OCI-LY1 (cell line): Measurements from ENCODE around the gene KCNA4.

ENCODE experiments used
- H2AFZ ChIP-seq: fragments of 200-600 bp; sonication (generic), shearing (Covaris generic); 2 replicates; pipeline ENCODE4 v1.6.0; 2014; ENCODE audit warnings: antibody characterized with exemption, mild to moderate bottlenecking, low read length
- H3F3A ChIP-seq: fragments of 200-600 bp; sonication (generic), shearing (Covaris generic); 2 replicates; pipeline ENCODE4 v1.6.0; 2014; ENCODE audit warnings: mild to moderate bottlenecking, antibody characterized with exemption, low read length, moderate library complexity; ENCODE audit not compliant: insufficient read depth
- H3K27ac ChIP-seq: fragments of 200-600 bp; sonication (generic); 2 replicates; pipeline ENCODE4 v1.5.1; 2014; ENCODE audit warnings: low read length, mixed run types, mild to moderate bottlenecking, low read depth; ENCODE audit not compliant: poor library complexity, severe bottlenecking
- H3K27me3 ChIP-seq: fragments of 200-600 bp; sonication (generic); 2 replicates; pipeline ENCODE4 v1.6.0; 2014; ENCODE audit warnings: antibody characterized with exemption, mild to moderate bottlenecking, low read length, moderate library complexity; ENCODE audit not compliant: insufficient read depth
- H3K36me3 ChIP-seq: fragments of 200-600 bp; sonication (generic); 2 replicates; pipeline ENCODE4 v1.6.1; 2014; ENCODE audit warnings: mild to moderate bottlenecking, antibody characterized with exemption, low read length, moderate library complexity, mixed read lengths; ENCODE audit not compliant: insufficient read depth
- H3K4me1 ChIP-seq: fragments of 200-600 bp; sonication (generic); 2 replicates; pipeline ENCODE4 v1.5.1; 2014; ENCODE audit warnings: mild to moderate bottlenecking, low read length, moderate library complexity; ENCODE audit not compliant: insufficient read depth, severe bottlenecking
- H3K4me2 ChIP-seq: fragments of 200-600 bp; sonication (generic), shearing (Covaris generic); 2 replicates; pipeline ENCODE4 v1.6.1; 2014; ENCODE audit warnings: low read length
- H3K4me3 ChIP-seq: fragments of 200-600 bp; sonication (generic); 2 replicates; pipeline ENCODE4 v1.5.1; 2014; ENCODE audit warnings: low read length, low read depth, mild to moderate bottlenecking, mixed read lengths; ENCODE audit not compliant: poor library complexity, severe bottlenecking
- H3K79me2 ChIP-seq: fragments of 200-600 bp; shearing (Covaris generic); 2 replicates; pipeline ENCODE4 v1.6.1; 2016; ENCODE audit warnings: mixed run types, low read length, mixed read lengths; ENCODE audit not compliant: insufficient read depth
- H3K9ac ChIP-seq: fragments of 200-600 bp; sonication (generic), shearing (Covaris generic); 2 replicates; pipeline ENCODE4 v1.6.1; 2014; ENCODE audit warnings: mild to moderate bottlenecking, low read length, mixed read lengths
- H3K9me2 ChIP-seq: fragments of 200-600 bp; sonication (generic), shearing (Covaris generic); 2 replicates; pipeline ENCODE4 v1.6.1; 2014; ENCODE audit warnings: low read depth, mild to moderate bottlenecking, low read length, mixed read lengths
- H3K9me3 ChIP-seq: fragments of 200-600 bp; shearing (Covaris generic); 2 replicates; pipeline ENCODE4 v1.6.1; 2014; ENCODE audit warnings: low read length, mixed read lengths
- H4K20me1 ChIP-seq: fragments of 200-600 bp; sonication (generic), shearing (Covaris generic); 2 replicates; pipeline ENCODE4 v1.6.0; 2016; ENCODE audit warnings: mild to moderate bottlenecking, low read length; ENCODE audit not compliant: insufficient read depth
- EZH2 ChIP-seq: fragments of 200-600 bp; sonication (generic), shearing (Covaris generic); IDR thresholded peaks from 2 replicates; pipeline ENCODE4 v1.8.0; 2017; ENCODE audit warnings: borderline replicate concordance, mixed run types, mild to moderate bottlenecking, antibody characterized with exemption, low read length, moderate library complexity, mixed read lengths
- TF ChIP-seq, protein P1 (sequence below): fragments of 200-600 bp; sonication (generic), shearing (Covaris generic); IDR thresholded peaks from 2 replicates; pipeline ENCODE4 v1.5.1; 2017; ENCODE audit warnings: mild to moderate bottlenecking, antibody characterized with exemption, low read length, moderate library complexity, mixed read lengths

The KCNA4 gene

GRCh38 chr11:30025396-30026139, 8.7 kb upstream of the KCNA4 start:
- no peaks in the 10 kb centered on the region for H3K27me3 ChIP-seq

DNA sequence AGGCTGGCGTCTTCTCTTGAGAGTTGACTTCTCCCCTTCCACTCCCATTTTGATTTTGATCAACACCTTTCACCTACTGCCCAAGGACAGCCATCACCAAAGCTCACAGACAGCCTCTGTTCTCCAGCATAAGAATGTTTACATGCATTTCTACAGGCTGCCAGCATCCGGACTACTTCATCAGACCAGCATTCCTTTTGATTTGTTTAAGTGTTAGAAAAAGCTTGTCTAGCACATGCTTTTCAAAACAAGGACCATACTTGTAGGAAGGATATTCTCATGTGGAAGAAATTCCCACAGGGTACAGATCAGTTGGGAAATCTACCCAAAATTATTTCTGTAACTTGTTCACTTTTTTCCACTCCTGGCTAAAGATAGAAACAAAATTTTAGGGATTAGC, 6.2 kb upstream of the KCNA4 start:
- H3K27me3 ChIP-seq, result no peaks in the 10 kb centered on the region

More at GRCh38 chr11:30025396-30026139, 8.7 kb upstream of the KCNA4 start:
- TF ChIP-seq, protein P1, sequence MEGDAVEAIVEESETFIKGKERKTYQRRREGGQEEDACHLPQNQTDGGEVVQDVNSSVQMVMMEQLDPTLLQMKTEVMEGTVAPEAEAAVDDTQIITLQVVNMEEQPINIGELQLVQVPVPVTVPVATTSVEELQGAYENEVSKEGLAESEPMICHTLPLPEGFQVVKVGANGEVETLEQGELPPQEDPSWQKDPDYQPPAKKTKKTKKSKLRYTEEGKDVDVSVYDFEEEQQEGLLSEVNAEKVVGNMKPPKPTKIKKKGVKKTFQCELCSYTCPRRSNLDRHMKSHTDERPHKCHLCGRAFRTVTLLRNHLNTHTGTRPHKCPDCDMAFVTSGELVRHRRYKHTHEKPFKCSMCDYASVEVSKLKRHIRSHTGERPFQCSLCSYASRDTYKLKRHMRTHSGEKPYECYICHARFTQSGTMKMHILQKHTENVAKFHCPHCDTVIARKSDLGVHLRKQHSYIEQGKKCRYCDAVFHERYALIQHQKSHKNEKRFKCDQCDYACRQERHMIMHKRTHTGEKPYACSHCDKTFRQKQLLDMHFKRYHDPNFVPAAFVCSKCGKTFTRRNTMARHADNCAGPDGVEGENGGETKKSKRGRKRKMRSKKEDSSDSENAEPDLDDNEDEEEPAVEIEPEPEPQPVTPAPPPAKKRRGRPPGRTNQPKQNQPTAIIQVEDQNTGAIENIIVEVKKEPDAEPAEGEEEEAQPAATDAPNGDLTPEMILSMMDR, result no peak
- no peak for TF ChIP-seq EZH2
- no peaks in the 10 kb centered on the region for H3K79me2 ChIP-seq
- H4K20me1 ChIP-seq, result no peaks in the 10 kb centered on the region
- no peak overlapping the region for H3K27ac ChIP-seq
- H2AFZ ChIP-seq, result no peak overlapping the region
- H3K9me2 ChIP-seq, result no peaks in the 10 kb centered on the region
- H3K4me3 ChIP-seq, result no peak overlapping the region
- H3K4me1 ChIP-seq, result no peaks in the 10 kb centered on the region
- H3K36me3 ChIP-seq, result no peaks in the 10 kb centered on the region
- no peaks in the 10 kb centered on the region for H3K9me3 ChIP-seq
- no peaks in the 10 kb centered on the region for H3F3A ChIP-seq
- no peak overlapping the region for H3K4me2 ChIP-seq
- H3K9ac ChIP-seq, result no peak overlapping the region

GRCh38 chr11:30019481-30019880, 2.7 kb upstream of the KCNA4 start:
- H3K4me1 ChIP-seq, result no peaks in the 10 kb centered on the region
- H3K4me3 ChIP-seq, result no peak overlapping the region
- H3K9me2 ChIP-seq, result no peaks in the 10 kb centered on the region
- no peaks in the 10 kb centered on the region for H4K20me1 ChIP-seq
- no peak overlapping the region for H3K9ac ChIP-seq
- no peaks in the 10 kb centered on the region for H3K36me3 ChIP-seq
- no peaks in the 10 kb centered on the region for H3K79me2 ChIP-seq
- no peak overlapping the region for H3K4me2 ChIP-seq
- no peak overlapping the region for H2AFZ ChIP-seq
- no peaks in the 10 kb centered on the region for H3K9me3 ChIP-seq
- H3K27ac ChIP-seq, result no peak overlapping the region
- TF ChIP-seq, protein P1, result no peak
- no peak for TF ChIP-seq EZH2
- no peaks in the 10 kb centered on the region for H3F3A ChIP-seq
- no peaks in the 10 kb centered on the region for H3K27me3 ChIP-seq

More for the DNA sequence above, 6.2 kb upstream of the KCNA4 start:
- Histone ChIP-seq H3K9me3 (no peaks in the 10 kb centered on the region), H3K9me2 (no peaks in the 10 kb centered on the region), H2AFZ (no peak overlapping the region), H4K20me1 (no peaks in the 10 kb centered on the region), H3K4me2 (no peak overlapping the region), H3K4me1 (no peaks in the 10 kb centered on the region), H3K9ac (no peak overlapping the region), H3K79me2 (no peaks in the 10 kb centered on the region), H3K27ac (no peak overlapping the region), H3F3A (no peaks in the 10 kb centered on the region), H3K4me3 (no peak overlapping the region), H3K36me3 (no peaks in the 10 kb centered on the region)
- TF ChIP-seq EZH2, result no peak
- TF ChIP-seq, protein P1, result no peak
